PFSK-1 (cell line): ENCODE data around the gene RAG1.

Experiments used
- REST ChIP-seq, 2 experiments: IDR thresholded peaks; 2 replicates each; pipeline versions ENCODE4 v1.6.1 to v1.8.0; 2011 to 2012; ENCODE audit warnings: low read depth in 2 of 2, low read length in 2 of 2, control low read depth in 1 of 2, inconsistent platforms in 1 of 2, mild to moderate bottlenecking in 1 of 2, moderate library complexity in 1 of 2; ENCODE audit not compliant: insufficient read depth in 1 of 2
- SIN3A ChIP-seq: IDR thresholded peaks from 2 replicates; pipeline ENCODE4 v1.6.1; 2012; ENCODE audit warnings: mild to moderate bottlenecking, low read length, moderate library complexity, borderline replicate concordance; ENCODE audit not compliant: insufficient read depth

GRCh38 chr11:36578458-36578857 is 10.7 kb downstream of the RAG1 start:
- TF ChIP-seq REST (IDR thresholded peaks at IDR 0.05; ENCODE audit: insufficient read depth in 1 of 2, low read depth in 2 of 2, low read length in 2 of 2) (no peak), SIN3A (no peak)
